GM18508 (cell line): Measurements from ENCODE around the gene KANK2.
"Not testable (repeated sequence)": the region's sequence is repeated elsewhere in the genome, so short reads cannot be mapped to it uniquely, and the experiment has no call there.

Experiments used
- ATAC-seq: cut with Tn5 transposase; IDR thresholded peaks from one replicate; pipeline ENCODE4 v1.9.1; 2021; ENCODE audit warnings: moderate number of reproducible peaks; ENCODE audit not compliant: insufficient read depth, unreplicated experiment

The KANK2 gene

DNA sequence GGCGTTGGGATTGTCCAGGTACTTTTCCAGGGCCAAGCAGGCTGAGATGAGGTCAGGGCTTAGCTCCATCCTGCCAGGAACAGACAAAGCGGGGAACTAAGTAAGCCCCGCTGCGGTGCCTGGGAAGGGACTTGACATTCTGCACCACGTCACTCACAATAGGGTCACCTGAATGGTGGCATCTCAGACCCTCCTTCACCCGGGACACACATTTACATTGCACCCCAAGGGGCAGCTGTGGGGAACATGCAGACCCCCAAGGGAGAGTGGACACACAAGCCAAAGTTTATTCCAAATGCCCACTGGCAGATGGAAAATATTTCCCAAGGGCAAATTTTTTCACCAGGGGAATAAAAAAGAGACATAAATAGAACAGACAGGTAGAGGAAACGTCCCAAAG lies 21.4 kb downstream of the KANK2 start:
- ATAC-seq = no peak

DNA sequence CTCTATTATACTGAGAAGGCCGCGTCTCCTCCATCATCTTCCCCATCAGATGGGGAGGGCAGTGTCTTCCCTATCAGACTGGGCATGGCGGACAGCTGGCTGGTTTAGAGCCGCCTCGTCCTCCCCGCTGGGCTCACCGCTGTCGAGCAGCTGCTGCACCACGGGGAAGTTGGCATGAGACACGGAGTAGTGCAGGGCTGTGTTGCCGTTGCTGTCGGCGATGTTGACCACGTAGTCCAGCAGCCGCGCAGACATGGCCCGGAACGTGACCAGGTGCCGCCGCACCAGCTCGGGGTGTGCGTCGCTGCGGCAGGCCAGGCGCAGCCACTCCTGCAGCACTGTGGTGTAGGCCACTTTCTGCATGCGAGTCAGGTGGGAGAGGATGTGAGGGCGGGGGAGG lies 23.0 kb downstream of the KANK2 start:
- ATAC-seq = no peak

DNA sequence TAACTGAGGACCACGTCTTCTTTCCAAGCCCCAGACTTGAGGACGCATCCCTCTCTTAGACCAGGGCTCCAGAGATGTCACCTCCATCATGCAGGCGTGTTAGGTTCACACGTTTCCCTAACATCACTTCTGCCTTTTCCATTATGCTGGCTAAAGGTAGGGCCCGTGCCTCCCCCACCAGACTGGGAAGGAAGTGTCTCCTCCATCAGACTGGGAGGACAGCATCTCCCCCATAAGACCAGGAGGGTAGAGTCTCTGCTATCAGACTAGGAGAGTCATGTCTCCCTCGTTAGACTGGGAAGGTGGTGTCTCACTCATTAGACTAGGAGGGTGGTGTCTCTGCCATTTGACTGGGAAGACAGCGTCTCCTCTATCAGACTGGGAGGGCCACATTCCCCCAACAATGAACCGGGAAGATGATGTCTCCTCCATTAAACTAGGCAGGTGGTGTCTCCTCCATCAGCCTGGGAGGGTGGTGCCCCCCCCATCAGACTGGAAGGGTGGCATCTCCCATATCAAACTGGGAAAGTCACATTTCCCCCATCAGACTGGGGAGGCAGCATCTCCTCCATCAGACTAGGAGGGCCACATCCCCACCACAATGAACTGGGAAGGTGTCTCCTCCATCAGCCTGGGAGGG lies 23.7 kb downstream of the KANK2 start:
- no peak for ATAC-seq

- no peak for ATAC-seq
Observed at GRCh38 chr19:11172576-11172975, 24.8 kb downstream of the KANK2 start.

- ATAC-seq = no peak
Observed at GRCh38 chr19:11171144-11171543, 26.2 kb downstream of the KANK2 start.

DNA sequence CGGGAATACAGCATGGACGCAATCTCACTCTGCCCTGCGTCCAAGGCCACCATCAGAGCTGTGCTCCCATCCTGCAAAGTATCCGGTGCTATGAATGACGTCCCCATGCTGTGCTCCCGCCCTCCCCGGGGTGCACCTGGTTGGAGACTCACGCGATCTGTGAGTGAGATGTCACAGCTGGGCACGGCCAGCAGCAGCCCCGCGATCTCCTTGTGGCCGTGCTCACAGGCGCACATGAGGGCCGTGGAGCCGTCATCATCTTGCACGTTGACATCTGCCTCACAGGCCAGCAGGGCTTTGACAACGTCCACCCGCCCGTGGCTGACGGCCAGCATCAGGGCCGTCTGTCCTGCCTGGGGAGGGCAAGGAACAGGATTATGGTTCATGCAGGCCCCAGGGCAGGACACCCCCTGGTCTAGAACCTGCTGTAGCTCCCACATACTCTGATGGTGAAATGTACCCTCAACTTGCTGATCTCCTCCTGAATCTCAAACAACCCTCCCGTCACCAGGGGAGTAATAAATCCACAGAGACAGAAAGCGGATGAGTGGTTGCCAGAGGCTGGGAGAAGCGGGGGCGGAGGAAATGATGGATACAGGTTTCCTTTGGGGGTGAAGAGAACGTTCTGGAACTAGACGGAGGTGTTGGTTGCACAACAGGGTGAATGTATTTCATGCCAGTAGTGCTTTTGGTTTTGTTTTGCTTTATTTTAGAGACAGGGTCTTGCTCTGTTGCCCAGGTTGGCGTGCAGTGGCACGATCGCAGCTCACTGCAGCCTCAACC lies 27.3 kb downstream of the KANK2 start:
- no peak for ATAC-seq

- ATAC-seq = no peak
Observed at GRCh38 chr19:11168568-11168967, 28.8 kb downstream of the KANK2 start.

- no peak for ATAC-seq
Observed at GRCh38 chr19:11166281-11167142, 30.8 kb downstream of the KANK2 start.

DNA sequence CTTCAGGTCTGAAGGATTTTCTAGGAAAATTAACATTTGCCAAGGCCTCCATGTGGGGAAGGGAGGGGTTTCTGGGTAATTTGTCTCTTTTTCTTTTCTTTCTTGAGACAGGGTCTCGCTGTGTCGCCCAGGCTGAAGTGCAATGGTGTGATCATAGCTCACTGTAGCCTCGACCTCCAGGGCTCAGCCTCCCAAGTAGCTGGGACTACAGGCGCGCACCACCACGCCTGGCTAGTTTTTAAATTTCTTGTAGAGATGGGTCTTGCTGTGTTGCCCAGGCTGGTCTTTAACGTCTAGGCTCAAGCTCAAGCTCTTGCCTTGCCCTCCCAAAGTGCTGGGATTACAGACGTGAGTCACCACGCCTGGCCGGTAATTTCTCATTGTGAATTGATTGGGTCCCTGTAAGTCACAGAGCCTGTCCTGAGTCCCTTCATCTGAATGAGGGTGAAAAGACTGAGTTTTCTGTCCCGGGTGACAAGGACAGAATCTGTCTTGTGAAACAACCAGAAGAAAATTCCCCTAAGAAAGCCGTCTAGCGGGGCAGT lies 31.8 kb downstream of the KANK2 start:
- ATAC-seq = no peak

GRCh38 chr19:11164879-11165406 lies 32.4 kb downstream of the KANK2 start:
- ATAC-seq = no peak

DNA sequence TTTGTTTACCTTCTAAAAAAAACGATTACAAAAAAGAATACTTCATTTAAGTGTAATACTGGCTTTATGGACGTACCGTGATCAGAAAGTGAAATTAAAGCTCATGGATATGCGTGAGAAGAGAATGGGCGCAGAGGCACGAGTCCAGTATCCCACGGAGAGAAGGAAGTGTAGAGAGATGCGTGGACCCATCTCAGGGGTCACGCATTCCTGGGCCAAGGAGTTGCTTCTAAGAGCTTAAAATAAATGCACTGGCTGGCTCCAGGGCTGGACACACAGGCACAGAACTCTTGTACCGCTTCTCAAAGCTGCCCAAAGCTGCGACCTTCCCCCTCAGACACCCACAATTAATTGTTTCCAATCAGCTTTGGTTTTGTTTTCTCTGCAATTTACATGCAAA lies 33.0 kb downstream of the KANK2 start:
- ATAC-seq = no peak

GRCh38 chr19:11160440-11160768 lies 36.9 kb downstream of the KANK2 start:
- ATAC-seq = not testable (repeated sequence)

DNA sequence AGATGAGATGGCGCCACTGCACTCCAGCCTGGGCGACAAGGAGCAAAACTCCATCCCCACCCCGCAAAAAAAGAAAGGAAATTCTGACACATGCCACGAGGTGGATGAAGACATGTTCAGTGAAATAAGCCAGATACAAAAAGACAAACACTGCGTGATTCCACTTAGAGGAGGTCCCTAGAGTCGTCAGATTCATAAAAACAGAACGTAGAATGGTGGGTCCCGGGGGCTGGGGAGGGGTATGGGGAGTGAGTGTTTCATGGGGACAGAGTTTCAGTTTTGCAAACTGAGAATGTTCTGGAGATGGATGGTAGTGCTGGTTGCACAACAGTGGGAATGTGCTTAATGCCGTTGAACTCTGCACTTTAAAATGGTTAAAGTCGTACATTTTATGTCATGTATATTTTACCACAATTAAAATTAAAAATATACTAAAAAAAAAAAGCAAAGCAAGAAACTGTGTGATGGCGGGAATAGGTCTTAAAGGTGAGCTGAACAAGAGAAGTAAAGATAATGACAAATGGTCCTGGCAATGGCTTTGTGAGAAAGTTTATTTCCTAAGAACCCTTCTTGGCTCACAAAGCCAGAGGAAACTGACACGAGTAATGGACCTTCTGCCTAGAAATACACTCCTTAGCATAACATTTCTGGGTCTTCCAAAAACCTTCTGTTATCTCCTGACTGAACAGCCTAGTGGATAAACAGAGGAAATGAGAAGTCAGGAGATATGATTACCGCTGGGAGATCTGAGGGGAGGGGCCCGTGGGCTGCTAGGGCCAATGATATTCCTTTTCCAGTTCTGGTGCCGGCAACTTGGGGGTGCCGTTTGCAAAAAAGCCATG lies 37.5 kb downstream of the KANK2 start:
- no peak for ATAC-seq

GRCh38 chr19:11155373-11156120 lies 41.8 kb downstream of the KANK2 start, which contains the start of gene SPC24:
TSS of gene SPC24 (minus strand) at chr19:11155782. CDS start at chr19:11155776, 6 bp downstream.
- ATAC-seq = peak; percentile 97

DNA sequence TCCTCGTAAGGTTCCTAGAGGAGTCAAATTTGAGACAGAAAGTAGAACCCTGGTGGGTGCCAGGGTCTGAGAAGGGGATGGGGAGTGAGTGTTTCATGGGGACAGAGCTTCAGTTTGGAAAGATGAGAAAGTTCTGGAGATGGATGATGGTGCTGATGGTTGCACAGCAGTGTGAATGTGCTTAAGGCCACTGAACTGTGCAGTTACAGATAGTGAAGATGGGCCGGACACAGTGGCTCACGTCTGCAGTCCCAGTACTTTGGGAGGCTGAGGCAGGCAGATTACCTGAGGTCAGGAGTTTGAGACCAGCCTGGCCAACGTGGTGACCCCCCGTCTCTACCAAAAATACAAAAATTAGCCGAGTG lies 42.7 kb downstream of the KANK2 start:
- ATAC-seq = no peak

- ATAC-seq = no peak
Observed at GRCh38 chr19:11152318-11153062, 44.9 kb downstream of the KANK2 start.

DNA sequence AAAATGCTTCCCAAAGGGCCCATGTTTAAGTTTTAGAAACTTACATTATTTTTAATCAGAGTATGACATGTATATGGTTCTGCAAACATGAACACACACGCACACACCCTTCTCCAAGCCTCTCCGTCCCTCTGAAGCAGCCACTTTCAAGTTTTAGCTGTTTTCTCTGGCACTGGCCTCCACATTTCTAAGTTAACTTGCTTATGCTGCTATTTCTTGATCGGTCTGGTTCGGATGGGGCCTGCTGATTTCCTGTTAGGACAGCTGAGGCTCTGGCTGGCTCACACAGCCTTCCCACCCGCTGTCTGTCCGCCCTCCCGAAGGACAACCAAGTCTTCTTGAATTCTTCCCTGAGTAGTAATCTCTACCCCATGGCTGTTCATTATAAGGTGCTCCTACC lies 46.2 kb downstream of the KANK2 start:
- ATAC-seq = no peak

DNA sequence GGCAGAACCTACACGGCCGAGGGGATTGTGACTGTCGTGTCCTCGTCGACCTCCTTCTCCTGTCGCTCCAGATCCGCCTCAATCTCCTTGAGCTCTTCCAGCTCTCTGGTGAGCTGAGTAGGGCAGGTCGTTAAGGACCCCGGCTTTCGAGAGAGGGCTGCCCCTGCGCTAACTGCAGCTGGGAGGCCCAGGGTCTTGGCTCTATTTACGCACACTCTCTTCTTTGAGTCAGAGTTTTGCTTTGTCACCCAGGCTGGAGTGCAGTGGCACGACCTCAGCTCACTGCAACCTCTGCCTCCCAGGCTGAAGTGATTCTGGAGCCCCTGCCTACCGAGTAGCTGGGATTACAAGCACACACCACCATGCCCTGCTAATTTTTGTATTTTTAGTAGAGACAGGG lies 49.3 kb downstream of the KANK2 start:
- ATAC-seq = no peak
